Thymus (tissue), 11 donors: ENCODE measurements around the gene S100A3. TPM values are rescaled to one million over a fixed set of nuclear protein-coding genes. Genes with fewer than 3 reads are reported as not detected.
"Not testable (repeated sequence)": the region's sequence is repeated elsewhere in the genome, so short reads cannot be mapped to it uniquely, and the experiment has no call there.

Experiments used
- DNase-seq, 9 donors: peaks; one replicate each; pipeline ENCODE4 v3.0.0-alpha.2; 2013; ENCODE audit warnings: low spot score in 9 of 9, low read depth in 6 of 9, missing footprints in 1 of 9
- H3K27ac ChIP-seq, 2 donors: one replicate each; pipeline ENCODE4 v1.5.1; 2013; ENCODE audit warnings: control low read depth in 1 of 2, low read depth in 1 of 2, low read length in 1 of 2, mild to moderate bottlenecking in 1 of 2, moderate library complexity in 1 of 2
- H3K27me3 ChIP-seq, 2 donors: one replicate each; pipeline ENCODE4 v1.5.1; 2013; ENCODE audit warnings: low read length in 1 of 2; ENCODE audit not compliant: control insufficient read depth in 2 of 2, insufficient read depth in 1 of 2
- H3K36me3 ChIP-seq, 2 donors: one replicate each; pipeline ENCODE4 v1.5.1; 2013; ENCODE audit warnings: low read length in 1 of 2, mild to moderate bottlenecking in 1 of 2, moderate library complexity in 1 of 2; ENCODE audit not compliant: control insufficient read depth in 2 of 2, insufficient read depth in 2 of 2
- H3K4me1 ChIP-seq, 2 donors: one replicate each; pipeline ENCODE4 v1.5.1; 2013; ENCODE audit warnings: low read length in 2 of 2; ENCODE audit not compliant: control insufficient read depth in 2 of 2, insufficient read depth in 2 of 2
- H3K4me3 ChIP-seq, 2 donors: one replicate each; pipeline ENCODE4 v1.5.1; 2013; ENCODE audit warnings: low read length in 2 of 2, control low read depth in 1 of 2, mild to moderate bottlenecking in 1 of 2
- H3K9me3 ChIP-seq, 2 donors: one replicate each; pipeline ENCODE4 v1.5.1; 2013; ENCODE audit warnings: low read length in 1 of 2, mild to moderate bottlenecking in 1 of 2; ENCODE audit not compliant: control insufficient read depth in 2 of 2, insufficient read depth in 1 of 2
- WGBS: extraction: QIAGEN DNeasy Blood & Tissue Kit; methylation state at CpG from one replicate; pipeline ENCODE4 v1.1.7; 2013; 5-methylcytosine and 5-hydroxymethylcytosine counted together
- polyA plus RNA-seq: library from polyadenylated mRNA; stranded (reverse); fragments of 200-250 nt; gene quantifications from one replicate; pipeline ENCODE4 v1.2.3, GENCODE V29; 2013
- total RNA-seq: library from RNA; stranded (reverse); fragments of 120-200 nt; gene quantifications from one replicate; pipeline ENCODE4 v1.2.4, GENCODE V29; 2013
- donor health status: healthy.

S100A3 gene
- total and polyA plus RNA-seq, 2 donors, result 0.38 to 2.6 TPM

DNA sequence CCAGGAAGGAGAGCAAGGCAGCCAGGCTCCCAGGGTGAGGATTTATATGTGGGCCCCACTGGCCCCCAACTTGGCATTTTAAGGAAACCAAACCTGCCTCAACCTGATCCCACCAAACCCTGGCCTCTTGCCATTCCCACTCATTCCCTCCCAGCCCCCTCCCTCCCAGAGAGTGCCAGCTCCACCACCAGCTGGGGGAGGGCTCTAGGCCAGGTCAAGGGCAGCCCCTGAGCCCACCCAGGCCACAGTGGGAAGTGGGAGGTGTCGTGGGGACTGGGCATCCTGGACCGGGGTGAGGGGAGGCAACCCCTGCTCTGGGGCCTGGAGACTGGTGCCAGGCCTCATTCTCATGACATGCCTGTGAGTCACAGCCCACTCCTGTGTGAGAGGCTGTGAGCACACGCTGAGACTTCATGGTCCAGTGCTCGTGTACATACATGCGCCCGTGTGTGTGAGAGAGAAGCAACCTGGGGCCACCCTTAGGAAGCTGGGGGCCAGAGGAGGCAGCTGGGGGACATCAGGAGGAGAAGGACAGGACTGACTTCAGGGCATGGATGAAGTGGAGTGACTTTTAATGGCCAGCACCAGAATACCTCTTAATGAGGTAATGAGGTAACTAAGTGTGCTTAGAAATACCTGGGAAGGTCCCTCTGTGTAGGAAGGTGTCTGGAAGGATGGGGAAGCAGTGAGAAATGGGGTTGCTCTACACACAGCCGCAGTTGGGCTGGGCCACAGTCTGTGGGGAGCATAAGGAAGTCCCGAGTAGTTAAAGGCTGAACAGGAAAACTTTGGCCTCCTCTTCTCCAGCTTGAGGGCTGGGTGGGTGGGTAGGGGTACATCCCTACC lies 16.7 kb upstream of the S100A3 start, which contains the start of gene S100A2:
Gene S100A2 (minus strand): TSS at position 316 of the 846 bp plus-strand sequence. CDS start 1,967 bp downstream, outside the sequence.
- Histone ChIP-seq H3K4me3 (no peak within 1 kb of the TSS), H3K4me1 (peaks cover 0 to 33% of the 10 kb centered on the region in 2 donors), H3K9me3 (no peaks in the 10 kb centered on the region), H3K36me3 (no peaks in the 10 kb centered on the region), H3K27ac (peak within 1 kb of the TSS; percentile 57 to 88), H3K27me3 (no peaks in the 10 kb centered on the region)
- WGBS, result 68% methylated on average over 8 of the region's 8 CpGs
- DNase-seq, result no peak

DNA sequence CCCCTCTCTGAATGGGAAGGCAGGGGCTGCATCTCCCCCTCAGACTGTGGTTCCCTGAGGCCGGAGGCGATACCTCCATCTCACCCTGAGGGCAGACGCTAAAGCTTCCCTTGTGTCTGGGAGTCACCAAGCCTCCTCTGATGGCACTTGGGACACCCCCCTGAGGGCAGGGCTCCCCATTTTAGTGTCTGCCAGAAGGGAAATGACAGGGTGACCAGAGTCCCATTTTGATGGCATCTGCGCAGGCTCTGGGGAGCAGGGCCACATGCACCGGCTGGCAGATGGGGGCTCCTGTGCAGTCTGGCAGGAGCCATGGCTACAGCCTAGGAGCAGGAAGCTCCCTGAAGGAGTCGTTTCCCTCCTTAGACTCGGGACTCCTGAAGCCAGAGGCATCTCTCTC lies 14.9 kb upstream of the S100A3 start:
- Histone ChIP-seq H3K9me3 (no peaks in the 10 kb centered on the region), H3K27me3 (no peaks in the 10 kb centered on the region), H3K27ac (no peak overlapping the region), H3K4me1 (peaks cover 0 to 33% of the 10 kb centered on the region in 2 donors), H3K4me3 (no peak overlapping the region), H3K36me3 (no peaks in the 10 kb centered on the region)
- WGBS, result 97% methylated on average over 7 of the region's 7 CpGs
- no peak for DNase-seq

DNA sequence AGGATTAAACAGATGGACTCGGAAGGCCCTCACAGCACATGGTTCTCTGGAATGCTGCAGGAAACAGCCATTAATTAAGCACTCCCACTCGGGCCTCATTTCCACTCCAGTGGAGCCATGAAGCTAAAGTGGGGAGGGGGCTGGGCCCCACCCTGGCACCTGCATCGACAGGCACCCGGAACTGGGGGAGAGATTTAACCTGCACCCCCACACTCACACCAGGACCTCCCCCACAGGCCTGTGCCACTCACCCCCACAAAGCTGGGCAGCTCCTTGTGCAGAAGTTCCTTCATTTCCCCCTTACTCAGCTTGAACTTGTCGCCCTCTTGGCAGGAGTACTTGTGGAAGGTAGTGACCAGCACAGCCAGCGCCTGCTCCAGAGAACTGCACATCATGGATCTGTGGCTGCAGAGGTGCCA lies 14.4 kb upstream of the S100A3 start:
- Histone ChIP-seq H3K4me1 (peaks cover 0 to 29% of the 10 kb centered on the region in 2 donors), H3K27me3 (no peaks in the 10 kb centered on the region), H3K27ac (no peak overlapping the region), H3K36me3 (no peaks in the 10 kb centered on the region), H3K9me3 (no peaks in the 10 kb centered on the region), H3K4me3 (no peak overlapping the region)
- DNase-seq, result no peak
- 94% methylated on average over 6 of the region's 6 CpGs for WGBS

- DNase-seq, H3K36me3 ChIP-seq, H3K27me3 ChIP-seq, H3K27ac ChIP-seq, H3K9me3 ChIP-seq, H3K4me3 ChIP-seq: not testable (repeated sequence)
- WGBS, result 98% methylated on average over 3 of the region's 3 CpGs
- H3K4me1 ChIP-seq, result peaks cover 0 to 21% of the 10 kb centered on the region in 2 donors
Observed at GRCh38 chr1:153562021-153562420, 13.0 kb upstream of the S100A3 start.

- Histone ChIP-seq H3K9me3 (no peaks in the 10 kb centered on the region), H3K36me3 (no peaks in the 10 kb centered on the region), H3K4me1 (peaks cover 0 to 16% of the 10 kb centered on the region in 2 donors), H3K4me3 (no peak overlapping the region), H3K27ac (no peak overlapping the region), H3K27me3 (no peaks in the 10 kb centered on the region)
- 98% methylated on average over 3 of the region's 3 CpGs for WGBS
- no peak for DNase-seq
Observed at GRCh38 chr1:153561466-153561985, 12.5 kb upstream of the S100A3 start.

- 95% methylated on average over 10 of the region's 10 CpGs for WGBS
- DNase-seq, result no peak
- Histone ChIP-seq H3K36me3 (no peaks in the 10 kb centered on the region), H3K9me3 (no peaks in the 10 kb centered on the region), H3K4me1 (peaks cover 0 to 10% of the 10 kb centered on the region in 2 donors), H3K4me3 (no peak overlapping the region), H3K27me3 (no peaks in the 10 kb centered on the region), H3K27ac (no peak overlapping the region)
Observed at GRCh38 chr1:153560771-153561465, 11.9 kb upstream of the S100A3 start.

GRCh38 chr1:153560241-153560640 lies 11.2 kb upstream of the S100A3 start:
- Histone ChIP-seq H3K27ac (no peak overlapping the region), H3K4me3 (no peak overlapping the region), H3K36me3 (no peaks in the 10 kb centered on the region), H3K27me3 (no peaks in the 10 kb centered on the region), H3K9me3 (no peaks in the 10 kb centered on the region), H3K4me1 (peaks cover 0 to 3% of the 10 kb centered on the region in 2 donors)
- WGBS, result 98% methylated on average over 2 of the region's 2 CpGs
- DNase-seq, result no peak

DNA sequence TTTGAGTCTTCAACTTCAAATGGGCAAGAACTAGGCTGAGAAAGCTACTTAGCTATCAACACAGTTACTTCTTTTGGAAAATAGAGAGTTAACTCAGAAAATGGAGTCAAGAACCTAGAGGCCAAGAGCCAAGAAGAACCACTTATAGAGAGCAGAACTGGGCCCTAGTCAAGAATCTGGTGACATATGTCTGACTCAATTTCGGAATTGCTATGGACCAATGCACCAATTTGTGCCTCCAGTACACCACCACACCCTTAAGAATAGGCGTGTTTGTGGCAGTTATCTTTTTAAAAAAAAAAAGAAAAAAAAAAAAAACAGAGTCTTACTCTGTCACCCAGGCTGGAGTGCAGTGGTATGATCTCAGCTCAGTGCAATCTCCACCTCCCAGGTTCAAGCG lies 8.8 kb upstream of the S100A3 start:
- 100% methylated on average over 3 of the region's 3 CpGs for WGBS
- Histone ChIP-seq H3K4me3 (no peak overlapping the region), H3K27ac (no peak overlapping the region), H3K36me3 (no peaks in the 10 kb centered on the region), H3K9me3 (no peaks in the 10 kb centered on the region), H3K4me1 (no peaks in the 10 kb centered on the region), H3K27me3 (no peaks in the 10 kb centered on the region)
- DNase-seq, result no peak

GRCh38 chr1:153556348-153556747 lies 7.3 kb upstream of the S100A3 start:
- Histone ChIP-seq H3K36me3 (no peaks in the 10 kb centered on the region), H3K27me3 (no peaks in the 10 kb centered on the region), H3K4me3 (no peak overlapping the region)

More at GRCh38 chr1:153556348-153556747, 7.3 kb upstream of the S100A3 start:
- no peaks in the 10 kb centered on the region for H3K4me1 ChIP-seq
- H3K9me3 ChIP-seq, result no peaks in the 10 kb centered on the region
- DNase-seq, result no peak
- WGBS, result 97% methylated on average over 1 of the region's 1 CpG
- no peak overlapping the region for H3K27ac ChIP-seq
